Caki2 (cell line): Measurements from ENCODE around the gene PSMB10. TPM values are rescaled to one million over a fixed set of nuclear protein-coding genes. Genes with fewer than 3 reads are reported as not detected.

ENCODE experiments used
- DNase-seq: peaks from one replicate; pipeline ENCODE4 v3.0.0-alpha.2; 2015; ENCODE audit warnings: low read depth
- in situ Hi-C: cut with HindIII; loops from 2 replicates; pipeline ENCODE4 v1.10.0; 2016; ENCODE audit warnings: low sequenced_read_pairs, low pct_unique_long_range_greater_than_20kb, mixed read lengths
- total RNA-seq: library from RNA; depleted of rRNA; stranded (reverse); fragments of >200 nt; shearing (Covaris generic); gene quantifications from 2 replicates; pipeline ENCODE4 v1.2.3, GENCODE V29; 2014; ENCODE audit warnings: low replicate concordance; rRNA removed

PSMB10 gene
- total RNA-seq, 1 experiment from 2014 or later, result 62.9 TPM

DNA sequence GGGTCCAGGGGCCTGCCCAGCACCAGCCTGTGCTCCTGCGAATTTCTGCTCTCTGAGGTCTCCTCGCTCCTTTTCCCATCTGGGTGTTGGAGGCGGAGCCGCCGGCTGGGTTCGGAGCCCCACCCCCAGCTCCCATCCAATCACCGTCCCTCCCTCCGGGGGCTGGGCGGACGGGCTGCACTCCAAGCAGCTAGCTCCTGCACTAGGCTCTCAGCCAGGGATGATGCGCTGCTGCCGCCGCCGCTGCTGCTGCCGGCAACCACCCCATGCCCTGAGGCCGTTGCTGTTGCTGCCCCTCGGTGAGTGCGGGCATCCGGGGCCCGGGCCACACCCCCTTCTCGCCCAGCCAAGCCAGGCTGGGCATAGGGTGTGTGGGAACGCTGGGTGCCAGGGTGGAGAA is 52.0 kb downstream of the PSMB10 start, which contains the start of gene NRN1L:
NRN1L (plus strand) TSS at position 202 of the 400 bp plus-strand sequence; CDS start at position 221, 19 bp downstream.
- in situ Hi-C loops, result loop anchor here (25.0 kb wide), 1 partner anchor 178 kb away; no protein-coding TSS in a partner anchor
- peak; percentile 85 for DNase-seq

Other genes with a start within 250 kb of the PSMB10 start
- 13.5 and 15.7 TPM in 2 replicates for gene GFOD2, start 217.5 kb downstream of the PSMB10 start, total RNA-seq
- 2.9 and 3.7 TPM in 2 replicates for gene RANBP10, start 130.3 kb downstream of the PSMB10 start, total RNA-seq
- gene TSNAXIP1, start 130.0 kb downstream of the PSMB10 start, total RNA-seq, result 0.20 and 0.38 TPM in 2 replicates
- 42.3 and 56.6 TPM in 2 replicates for gene THAP11, start 94.5 kb downstream of the PSMB10 start, total RNA-seq
- 240 and 242 TPM in 2 replicates for gene NUTF2, start 89.9 kb downstream of the PSMB10 start, total RNA-seq
- 14.4 and 24.4 TPM in 2 replicates for gene CENPT, start 89.2 kb downstream of the PSMB10 start, total RNA-seq
- gene EDC4, start 63.8 kb downstream of the PSMB10 start, total RNA-seq, result 43.7 and 46.6 TPM in 2 replicates
- gene NRN1L, start 52.0 kb downstream of the PSMB10 start, total RNA-seq, result 0.84 and 23.3 TPM in 2 replicates
- 18.0 and 25.9 TPM in 2 replicates for gene PSKH1, start 43.6 kb downstream of the PSMB10 start, total RNA-seq
- gene CTRL, start 5.0 kb downstream of the PSMB10 start, total RNA-seq, result 1.1 TPM in 1 of 2 replicates, not detected in the other
- 1.7 and 4.6 TPM in 2 replicates for gene LCAT, start 7.3 kb upstream of the PSMB10 start, total RNA-seq
- 19.8 and 49.8 TPM in 2 replicates for gene SLC12A4, start 31.8 kb upstream of the PSMB10 start, total RNA-seq
- not detected in 2 replicates for gene DPEP3, start 43.6 kb upstream of the PSMB10 start, total RNA-seq
- not detected in 2 replicates for gene DPEP2, start 62.6 kb upstream of the PSMB10 start, total RNA-seq
- gene DPEP2NB, start 79.1 kb upstream of the PSMB10 start, total RNA-seq, result not detected in 2 replicates
- gene DDX28, start 86.4 kb upstream of the PSMB10 start, total RNA-seq, result 21.6 and 28.9 TPM in 2 replicates
- 17.5 and 29.2 TPM in 2 replicates for gene DUS2, start 86.4 kb upstream of the PSMB10 start, total RNA-seq
- 15.9 and 20.6 TPM in 2 replicates for gene NFATC3, start 148.5 kb upstream of the PSMB10 start, total RNA-seq